ENCODE measurements around the gene AP2B1.
A peak's percentile ranks its signal among the peaks of the same experiment; 100 is the strongest.

AP2B1 gene

GRCh38 chr17:35747540-35748017 lies 160.5 kb downstream of the AP2B1 start:
- Histone ChIP-seq H3K4me1 (ENCODE audit: control insufficient read depth, insufficient read depth, low read length) (no peaks in the 10 kb centered on the region), H3K9me3 (ENCODE audit: control insufficient read depth, insufficient read depth, low read depth, low read length) (no peaks in the 10 kb centered on the region), H3K36me3 (ENCODE audit: control insufficient read depth in 2 of 2, insufficient read depth in 1 of 2, low read length in 2 of 2) (no peaks in the 10 kb centered on the region), H3K27ac (ENCODE audit: extremely low read depth, low read depth, low read length) (no peak overlapping the region), H3K4me3 (ENCODE audit: low read depth, low read length) (no peak overlapping the region)
- CTCF ChIA-PET: interaction anchor here (0.5 to 11.6 kb wide), 69 partner anchors 8 to 1317 kb away, joined by 3 to 321 read pairs (median 5); partner anchors contain the start of genes C17orf50, PEX12, RAD51D and RASL10B
- POLR2A ChIA-PET: interaction anchor here (0.7 to 2.3 kb wide), 5 partner anchors 12 to 169 kb away, joined by 3 to 7 read pairs (median 5); partner anchors contain the start of genes PEX12, RASL10B and TAF15
- TF ChIP-seq PATZ1 (tag by site-specific recombination; IDR thresholded peaks at IDR 0.05) (0 out of 2 replicates have a peak, but pooled peaks have one; percentile 40), ZBTB44 (tag by site-specific recombination; IDR thresholded peaks at IDR 0.05) (0 out of 2 replicates have a peak, but pooled peaks have one; percentile 13), HOXC10 (CRISPR knock-in tag; IDR thresholded peaks at IDR 0.05) (0 out of 2 replicates have a peak, but pooled peaks have one; percentile 44), REST (tag by site-specific recombination; IDR thresholded peaks at IDR 0.05) (no peak), ZFHX2 (tag by site-specific recombination; conservative IDR thresholded peaks at IDR 0.05) (peak; percentile 89), ZNF423 (tag by site-specific recombination; IDR thresholded peaks at IDR 0.05) (no peak), ZNF654 (tag by site-specific recombination; IDR thresholded peaks at IDR 0.05; ENCODE audit: low read depth) (peak; percentile 98), ZNF677 (tag by site-specific recombination; IDR thresholded peaks at IDR 0.05) (no peak), ZNF660 (tag by site-specific recombination; IDR thresholded peaks at IDR 0.05) (0 out of 2 replicates have a peak, but pooled peaks have one; percentile 25), GLIS1 (tag by site-specific recombination; IDR thresholded peaks at IDR 0.05) (peak; percentile 98), GLIS2 (tag by site-specific recombination; IDR thresholded peaks at IDR 0.05) (peak; percentile 52), ZIC2 (tag by site-specific recombination; IDR thresholded peaks at IDR 0.05) (peak; percentile 97), ZNF510 (tag by site-specific recombination; IDR thresholded peaks at IDR 0.05; ENCODE audit: insufficient replicate concordance) (no peak), AEBP2 (tag by site-specific recombination; IDR thresholded peaks at IDR 0.05; ENCODE audit: borderline replicate concordance) (no peak), ZNF398 (tag by site-specific recombination; IDR thresholded peaks at IDR 0.05) (peak; percentile 80), RBAK (tag by site-specific recombination; IDR thresholded peaks at IDR 0.05) (no peak), SP7 (tag by site-specific recombination; IDR thresholded peaks at IDR 0.05) (peak; percentile 33), HOXD13 (CRISPR knock-in tag; IDR thresholded peaks at IDR 0.05; ENCODE audit: borderline replicate concordance) (no peak), ZNF621 (tag by site-specific recombination; IDR thresholded peaks at IDR 0.05) (no peak), CTCF (tag by site-specific recombination; IDR thresholded peaks at IDR 0.05) (peak; percentile 97), EGR2 (tag by site-specific recombination; IDR thresholded peaks at IDR 0.05; ENCODE audit: low read depth) (peak; percentile 95), ZSCAN30 (tag by site-specific recombination; IDR thresholded peaks at IDR 0.05) (peak; percentile 22; the same call in 1 of the 2 replicates), ZNF202 (tag by site-specific recombination; IDR thresholded peaks at IDR 0.05; ENCODE audit: borderline replicate concordance) (no peak), ZNF776 (tag by site-specific recombination; IDR thresholded peaks at IDR 0.05; ENCODE audit: borderline replicate concordance) (no peak), ZNF600 (tag by site-specific recombination; IDR thresholded peaks at IDR 0.05) (peak; percentile 51; the same call in 1 of the 2 replicates), ZBTB17 (tag by site-specific recombination; IDR thresholded peaks at IDR 0.05) (peak; percentile 90)
